H9 (cell line): ENCODE measurements around the gene KCNAB1. TPM values are rescaled to one million over a fixed set of nuclear protein-coding genes. Genes with fewer than 3 reads are reported as not detected.

Experiments used
- DNase-seq: peaks from one replicate; pipeline ENCODE4 v3.0.0-alpha.2; 2017
- H2AFZ ChIP-seq: one replicate; pipeline ENCODE4 v1.6.1; 2013; ENCODE audit warnings: mild to moderate bottlenecking, low read length, control low read depth, moderate library complexity
- H2AK5ac ChIP-seq: 2 replicates; pipeline ENCODE4 v1.6.1; 2013; ENCODE audit warnings: low read length, control low read depth, mixed read lengths; ENCODE audit not compliant: insufficient read length
- H2BK120ac ChIP-seq: one replicate; pipeline ENCODE4 v1.6.1; 2013; ENCODE audit warnings: low read depth, mild to moderate bottlenecking, low read length, control low read depth, inconsistent platforms; ENCODE audit not compliant: poor library complexity, severe bottlenecking
- H2BK12ac ChIP-seq: 2 replicates; pipeline ENCODE4 v1.6.1; 2013; ENCODE audit warnings: low read length, control low read depth, mixed read lengths, low read depth; ENCODE audit not compliant: insufficient read length
- H2BK15ac ChIP-seq: 2 replicates; pipeline ENCODE4 v1.6.1; 2013; ENCODE audit warnings: low read depth, low read length, control low read depth
- H2BK20ac ChIP-seq: one replicate; pipeline ENCODE4 v1.6.1; 2013; ENCODE audit warnings: low read depth, mild to moderate bottlenecking, low read length, control low read depth, inconsistent platforms; ENCODE audit not compliant: poor library complexity, severe bottlenecking
- H2BK5ac ChIP-seq: 2 replicates; pipeline ENCODE4 v1.6.1; 2013; ENCODE audit warnings: low read length, control low read depth, mixed read lengths; ENCODE audit not compliant: insufficient read length
- H3K14ac ChIP-seq: 2 replicates; pipeline ENCODE4 v1.6.1; 2013; ENCODE audit warnings: low read length, control low read depth; ENCODE audit not compliant: insufficient read depth
- H3K18ac ChIP-seq: 2 replicates; pipeline ENCODE4 v1.6.1; 2013; ENCODE audit warnings: low read depth, mild to moderate bottlenecking, mixed read lengths, low read length, control low read depth; ENCODE audit not compliant: insufficient read length
- H3K23ac ChIP-seq: 2 replicates; pipeline ENCODE4 v1.6.1; 2013; ENCODE audit warnings: low read length, control low read depth, mixed read lengths, low read depth; ENCODE audit not compliant: insufficient read length
- H3K23me2 ChIP-seq: 2 replicates; pipeline ENCODE4 v1.6.1; 2013; ENCODE audit warnings: low read depth, mild to moderate bottlenecking, mixed read lengths, low read length, control low read depth; ENCODE audit not compliant: insufficient read length, poor library complexity, severe bottlenecking
- H3K27ac ChIP-seq: 2 replicates; pipeline ENCODE4 v1.5.1; 2013; ENCODE audit warnings: low read length, control low read depth, mixed read lengths, low read depth; ENCODE audit not compliant: insufficient read length
- H3K27me3 ChIP-seq: 2 replicates; pipeline ENCODE4 v1.6.1; 2013; ENCODE audit warnings: low read length, control low read depth, inconsistent platforms; ENCODE audit not compliant: insufficient read depth
- H3K4ac ChIP-seq: 2 replicates; pipeline ENCODE4 v1.6.1; 2013; ENCODE audit warnings: low read depth, mild to moderate bottlenecking, control low read depth, inconsistent platforms, low read length, moderate library complexity
- H3K4me1 ChIP-seq: 2 replicates; pipeline ENCODE4 v1.6.1; 2013; ENCODE audit warnings: low read length, control low read depth, inconsistent platforms; ENCODE audit not compliant: insufficient read depth
- H3K4me2 ChIP-seq: 2 replicates; pipeline ENCODE4 v1.6.1; 2013; ENCODE audit warnings: low read length, control low read depth, mixed read lengths; ENCODE audit not compliant: insufficient read length, insufficient read depth
- H3K56ac ChIP-seq: 2 replicates; pipeline ENCODE4 v1.6.1; 2013; ENCODE audit warnings: low read depth, mild to moderate bottlenecking, mixed read lengths, low read length, control low read depth; ENCODE audit not compliant: insufficient read length
- H3K79me1 ChIP-seq: 2 replicates; pipeline ENCODE4 v1.6.1; 2013; ENCODE audit warnings: low read depth, mild to moderate bottlenecking, moderate library complexity, low read length, control low read depth, inconsistent platforms; ENCODE audit not compliant: insufficient read depth, poor library complexity, severe bottlenecking
- H3K79me2 ChIP-seq: 2 replicates; pipeline ENCODE4 v1.6.1; 2013; ENCODE audit warnings: low read length, control low read depth, inconsistent platforms; ENCODE audit not compliant: insufficient read depth
- H3K9ac ChIP-seq: 2 replicates; pipeline ENCODE4 v1.6.1; 2013; ENCODE audit warnings: low read length, control low read depth, mixed read lengths; ENCODE audit not compliant: insufficient read length; ENCODE audit errors: extremely low read depth
- H3K9me3 ChIP-seq: one replicate; pipeline ENCODE4 v1.6.1; 2013; ENCODE audit warnings: low read depth, low read length, inconsistent platforms; ENCODE audit not compliant: control insufficient read depth
- H3T11ph ChIP-seq: one replicate; pipeline ENCODE4 v1.6.1; 2013; ENCODE audit warnings: mild to moderate bottlenecking, low read length, control low read depth, inconsistent platforms
- H4K20me1 ChIP-seq: one replicate; pipeline ENCODE4 v1.6.1; 2013; ENCODE audit not compliant: control insufficient read depth, insufficient read length, insufficient read depth
- H4K5ac ChIP-seq: 2 replicates; pipeline ENCODE4 v1.6.1; 2013; ENCODE audit warnings: low read depth, mild to moderate bottlenecking, mixed read lengths, low read length, control low read depth; ENCODE audit not compliant: insufficient read length
- H4K8ac ChIP-seq: replicated peaks from 2 replicates; pipeline ENCODE4 v1.6.1; 2013; ENCODE audit warnings: low read length, control low read depth, mixed read lengths, low read depth; ENCODE audit not compliant: insufficient read length
- H4K91ac ChIP-seq: 2 replicates; pipeline ENCODE4 v1.6.1; 2013; ENCODE audit warnings: low read depth, mild to moderate bottlenecking, moderate library complexity, mixed read lengths, low read length, control low read depth; ENCODE audit not compliant: insufficient read length
- H3K27ac Mint-ChIP-seq, 3 experiments: 2 replicates in 2 of 3; 3 replicates in 1 of 3; pipeline ENCODE4 v1.8.0; 2020 to 2021; ENCODE audit warnings: mixed read lengths in 3 of 3, mild to moderate bottlenecking in 1 of 3, moderate library complexity in 1 of 3
- H3K27me3 Mint-ChIP-seq: 2 replicates; pipeline ENCODE4 v1.8.0; 2021; ENCODE audit warnings: low read depth, mild to moderate bottlenecking, moderate library complexity, mixed read lengths
- H3K36me3 Mint-ChIP-seq, 3 experiments: 2 replicates in 2 of 3; 3 replicates in 1 of 3; pipeline ENCODE4 v1.8.0; 2020 to 2021; ENCODE audit warnings: low read depth in 3 of 3, mixed read lengths in 3 of 3; ENCODE audit not compliant: insufficient read depth in 1 of 3
- H3K4me1 Mint-ChIP-seq, 2 experiments: 2 replicates each; pipeline ENCODE4 v1.8.0; 2020; ENCODE audit warnings: mixed read lengths in 2 of 2
- H3K4me3 Mint-ChIP-seq, 2 experiments: 2 replicates in 1 of 2; 3 replicates in 1 of 2; pipeline ENCODE4 v1.8.0; 2020 to 2021; ENCODE audit warnings: mild to moderate bottlenecking in 2 of 2, mixed read lengths in 2 of 2, moderate library complexity in 1 of 2
- H3K9me3 Mint-ChIP-seq, 2 experiments: 2 replicates in 1 of 2; 3 replicates in 1 of 2; pipeline ENCODE4 v1.8.0; 2020; ENCODE audit warnings: mild to moderate bottlenecking in 2 of 2, mixed read lengths in 2 of 2, moderate library complexity in 1 of 2
- WGBS: extraction: QIAGEN DNeasy Blood & Tissue Kit; methylation state at CpG from one replicate; pipeline ENCODE4 v1.1.7; 2013; ENCODE audit warnings: missing lambda C conversion rate, low lambda C conversion rate, mixed read lengths; ENCODE audit not compliant: insufficient read length; ENCODE audit errors: extremely low coverage; 5-methylcytosine and 5-hydroxymethylcytosine counted together
- total RNA-seq: library from RNA; stranded (reverse); gene quantifications from 2 replicates; pipeline ENCODE4 v1.2.1, GENCODE V29; 2021
- TF ChIP-seq, protein P1 (sequence below): fragments of 200-600 bp; sonication (generic); conservative IDR thresholded peaks from 3 replicates; pipeline ENCODE4 v1.8.0; 2021; ENCODE audit warnings: antibody characterized with exemption, mild to moderate bottlenecking

The KCNAB1 gene
- total RNA-seq, 1 experiment from 2014 or later, result 3.7 TPM

- Histone ChIP-seq H2BK12ac (no peak overlapping the region), H3K18ac (no peak overlapping the region), H2BK15ac (no peak overlapping the region), H3K23ac (no peak overlapping the region), H3K4me1 (0 out of 2 replicates have a peak, but pooled peaks cover 3% of the 10 kb centered on the region), H3K79me1 (no peaks in the 10 kb centered on the region), H3K27me3 (no peaks in the 10 kb centered on the region), H3K9ac (no peak overlapping the region), H3T11ph (no peak overlapping the region), H3K27ac (no peak overlapping the region), H4K5ac (no peak overlapping the region), H3K56ac (no peak overlapping the region), H4K20me1 (no peaks in the 10 kb centered on the region), H3K4ac (no peak overlapping the region), H4K8ac (no peak overlapping the region), H3K79me2 (no peaks in the 10 kb centered on the region), H3K9me3 (no peaks in the 10 kb centered on the region), H2BK120ac (no peak overlapping the region), H2BK20ac (no peak overlapping the region), H3K14ac (no peak overlapping the region), H4K91ac (no peak overlapping the region), H2AK5ac (no peak overlapping the region), H2BK5ac (no peak overlapping the region), H3K4me2 (no peak overlapping the region), H3K23me2 (no peaks in the 10 kb centered on the region), H2AFZ (no peak overlapping the region)
- no peak overlapping the region for H3K27ac Mint-ChIP-seq
- H3K36me3 Mint-ChIP-seq, result peaks cover 0 to 6% (median 0%) of the 10 kb centered on the region in 3 experiments; a peak in 1 of 7 replicates
- no CpG with 5 or more reads among the region's 6 CpGs for whole genome bisulfite sequencing
- TF ChIP-seq, protein P1, sequence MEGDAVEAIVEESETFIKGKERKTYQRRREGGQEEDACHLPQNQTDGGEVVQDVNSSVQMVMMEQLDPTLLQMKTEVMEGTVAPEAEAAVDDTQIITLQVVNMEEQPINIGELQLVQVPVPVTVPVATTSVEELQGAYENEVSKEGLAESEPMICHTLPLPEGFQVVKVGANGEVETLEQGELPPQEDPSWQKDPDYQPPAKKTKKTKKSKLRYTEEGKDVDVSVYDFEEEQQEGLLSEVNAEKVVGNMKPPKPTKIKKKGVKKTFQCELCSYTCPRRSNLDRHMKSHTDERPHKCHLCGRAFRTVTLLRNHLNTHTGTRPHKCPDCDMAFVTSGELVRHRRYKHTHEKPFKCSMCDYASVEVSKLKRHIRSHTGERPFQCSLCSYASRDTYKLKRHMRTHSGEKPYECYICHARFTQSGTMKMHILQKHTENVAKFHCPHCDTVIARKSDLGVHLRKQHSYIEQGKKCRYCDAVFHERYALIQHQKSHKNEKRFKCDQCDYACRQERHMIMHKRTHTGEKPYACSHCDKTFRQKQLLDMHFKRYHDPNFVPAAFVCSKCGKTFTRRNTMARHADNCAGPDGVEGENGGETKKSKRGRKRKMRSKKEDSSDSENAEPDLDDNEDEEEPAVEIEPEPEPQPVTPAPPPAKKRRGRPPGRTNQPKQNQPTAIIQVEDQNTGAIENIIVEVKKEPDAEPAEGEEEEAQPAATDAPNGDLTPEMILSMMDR, result no peak
- H3K4me1 Mint-ChIP-seq, result peaks cover 0 to 6% of the 10 kb centered on the region in 2 experiments; a peak in 2 of 4 replicates
- no peak for DNase-seq
- peaks cover 0 to 2% of the 10 kb centered on the region in 2 experiments; a peak in 3 of 5 replicates for H3K9me3 Mint-ChIP-seq
- peaks cover 2% of the 10 kb centered on the region; the same call in 1 of the 2 replicates for H3K27me3 Mint-ChIP-seq
- H3K4me3 Mint-ChIP-seq, result no peak overlapping the region
Measured at GRCh38 chr3:156226676-156227420, 106.5 kb downstream of the KCNAB1 start.
